Karpas-422 (cell line): ENCODE results near the gene ITGB3. TPM values are rescaled to one million over a fixed set of nuclear protein-coding genes. Genes with fewer than 3 reads are reported as not detected.

Experiments used
- DNase-seq: peaks from one replicate; pipeline ENCODE4 v3.0.0-alpha.2; 2015
- H2AFZ ChIP-seq: fragments of 200-600 bp; sonication (generic); 2 replicates; pipeline ENCODE4 v1.6.1; 2014; ENCODE audit warnings: antibody characterized with exemption, low read length, mixed read lengths
- H3K27ac ChIP-seq: fragments of 200-600 bp; sonication (generic); 2 replicates; pipeline ENCODE4 v1.5.1; 2014; ENCODE audit warnings: mild to moderate bottlenecking, low read length, moderate library complexity
- H3K27me3 ChIP-seq: fragments of 200-600 bp; sonication (generic); 2 replicates; pipeline ENCODE4 v1.6.1; 2014; ENCODE audit warnings: low read length, mixed read lengths
- H3K36me3 ChIP-seq: fragments of 200-600 bp; sonication (generic); 2 replicates; pipeline ENCODE4 v1.6.1; 2014; ENCODE audit warnings: low read length, mixed read lengths; ENCODE audit not compliant: insufficient read depth
- H3K4me1 ChIP-seq: fragments of 200-600 bp; sonication (generic); 2 replicates; pipeline ENCODE4 v1.6.1; 2014; ENCODE audit warnings: mild to moderate bottlenecking, low read length, mixed read lengths
- H3K4me2 ChIP-seq: fragments of 200-600 bp; sonication (generic); 2 replicates; pipeline ENCODE4 v1.6.1; 2014; ENCODE audit warnings: low read length, low read depth, mild to moderate bottlenecking; ENCODE audit not compliant: poor library complexity, severe bottlenecking
- H3K4me3 ChIP-seq: fragments of 200-600 bp; sonication (generic); 2 replicates; pipeline ENCODE4 v1.5.1; 2014; ENCODE audit warnings: mild to moderate bottlenecking, antibody characterized with exemption, low read length, mixed read lengths
- H3K79me2 ChIP-seq: fragments of 200-600 bp; sonication (generic); 2 replicates; pipeline ENCODE4 v1.6.1; 2014; ENCODE audit warnings: mild to moderate bottlenecking, low read length, mixed read lengths
- H3K9ac ChIP-seq: fragments of 200-600 bp; sonication (generic); 2 replicates; pipeline ENCODE4 v1.6.0; 2014; ENCODE audit warnings: low read length
- H3K9me2 ChIP-seq: fragments of 200-600 bp; sonication (generic), shearing (Covaris generic); replicated peaks from 2 replicates; pipeline ENCODE4 v1.6.0; 2014; ENCODE audit warnings: mild to moderate bottlenecking, low read length, moderate library complexity; ENCODE audit not compliant: insufficient read depth
- H3K9me3 ChIP-seq: fragments of 300-700, 200-600 bp; sonication (generic); 2 replicates; pipeline ENCODE4 v1.6.1; 2014; ENCODE audit warnings: low read length, mixed read lengths
- H4K20me1 ChIP-seq: fragments of 200-600 bp; sonication (generic); 2 replicates; pipeline ENCODE4 v1.6.1; 2014; ENCODE audit warnings: mild to moderate bottlenecking, antibody characterized with exemption, low read length, low read depth; ENCODE audit not compliant: insufficient read depth
- small RNA-seq: library from RNA; depleted of rRNA; stranded (forward); fragments of <200 nt; gene quantifications from one replicate; pipeline ENCODE3, GENCODE V24; 2014
- total RNA-seq: library from RNA; depleted of rRNA; stranded (reverse); fragments of >200 nt; shearing (Covaris generic); gene quantifications from 2 replicates; pipeline ENCODE4 v1.2.3, GENCODE V29; 2014; ENCODE audit warnings: low replicate concordance; rRNA removed

ITGB3 gene
- total RNA-seq, 1 experiment from 2014 or later, result 16.4 TPM

- Histone ChIP-seq H2AFZ (no peak overlapping the region), H3K27ac (no peak overlapping the region), H3K4me1 (no peaks in the 10 kb centered on the region)
Measured at GRCh38 chr17:47338026-47338425, 84.4 kb downstream of the ITGB3 start.

GRCh38 chr17:47352848-47353247, 99.2 kb downstream of the ITGB3 start:
- Histone ChIP-seq H3K36me3 (no peaks in the 10 kb centered on the region), H3K4me2 (no peak overlapping the region), H3K4me1 (no peaks in the 10 kb centered on the region), H3K4me3 (no peak overlapping the region), H3K9me3 (no peaks in the 10 kb centered on the region), H3K27ac (no peak overlapping the region), H4K20me1 (no peaks in the 10 kb centered on the region), H3K9ac (no peak overlapping the region), H3K27me3 (no peaks in the 10 kb centered on the region), H3K79me2 (no peaks in the 10 kb centered on the region), H3K9me2 (no peaks in the 10 kb centered on the region), H2AFZ (no peak overlapping the region)
- no peak for DNase-seq

More at GRCh38 chr17:47338026-47338425, 84.4 kb downstream of the ITGB3 start:
- Histone ChIP-seq H3K9me2 (no peaks in the 10 kb centered on the region), H3K9ac (no peak overlapping the region), H3K79me2 (no peaks in the 10 kb centered on the region), H3K27me3 (no peaks in the 10 kb centered on the region), H4K20me1 (no peaks in the 10 kb centered on the region), H3K4me3 (no peak overlapping the region), H3K36me3 (no peaks in the 10 kb centered on the region), H3K4me2 (no peak overlapping the region), H3K9me3 (no peaks in the 10 kb centered on the region)
- DNase-seq, result no peak

- DNase-seq, result no peak
- Histone ChIP-seq H3K27ac (no peak overlapping the region), H3K36me3 (no peaks in the 10 kb centered on the region), H3K79me2 (no peaks in the 10 kb centered on the region), H3K4me2 (no peak overlapping the region), H2AFZ (no peak overlapping the region), H3K4me1 (no peaks in the 10 kb centered on the region), H3K9me2 (no peaks in the 10 kb centered on the region), H4K20me1 (no peaks in the 10 kb centered on the region), H3K4me3 (no peak overlapping the region), H3K9me3 (no peaks in the 10 kb centered on the region), H3K27me3 (no peaks in the 10 kb centered on the region), H3K9ac (no peak overlapping the region)
Measured at GRCh38 chr17:47358652-47359051, 105.0 kb downstream of the ITGB3 start.

Small RNA genes within 50 kb of the gene (small RNA-seq; reads per million reads assigned to genes)
- not detected for gene RNU7-186P

Other genes starting within 250 kb of the ITGB3 start
- 81.7 and 146 TPM in 2 replicates for gene CDC27, start 64.5 kb upstream of the ITGB3 start, total RNA-seq
- 3.7 and 6.0 TPM in 2 replicates for gene MYL4, start 44.5 kb upstream of the ITGB3 start, total RNA-seq
- gene EFCAB13, start 70.1 kb downstream of the ITGB3 start, total RNA-seq, result 0.58 and 1.0 TPM in 2 replicates